ENCODE measurements around the gene AQP1. TPM values are rescaled to one million over a fixed set of nuclear protein-coding genes. Genes with fewer than 3 reads are reported as not detected.

Gene AQP1
- total and polyA plus RNA-seq, 2 of the 13 experiments (the other 11 are each of a cell fraction or from before 2014, with no cell fraction given) = not detected

DNA sequence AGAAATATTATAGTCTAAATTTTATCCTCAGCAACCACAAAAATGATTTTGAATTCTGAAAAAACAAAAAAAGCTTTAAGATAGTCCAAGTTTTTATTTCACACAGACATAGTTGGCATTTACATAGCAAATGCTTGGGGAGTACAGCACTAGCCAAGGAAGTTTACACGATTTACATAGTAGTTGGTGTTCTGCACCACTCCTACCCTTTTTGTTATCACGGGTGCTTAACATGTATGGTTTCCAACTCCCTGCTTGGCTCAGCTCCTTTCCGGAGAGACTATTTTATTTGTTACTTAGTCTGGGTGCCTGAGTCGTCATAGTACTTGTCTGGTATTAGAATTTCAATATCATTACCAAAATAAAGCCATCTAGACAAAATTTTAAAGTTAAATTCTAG lies 43.3 kb downstream of the AQP1 start:
- CTCF ChIA-PET (ENCODE audit: low intra/inter-chr PET ratio, low total read pairs) = no interaction called here
- 9% methylated on average over 4 of the region's 4 CpGs for WGBS (ENCODE audit: low lambda C conversion rate)
- H3K36me3 ChIP-seq (replicated peaks in 1 of 2; ENCODE audit: control insufficient read depth in 1 of 2, insufficient read depth in 2 of 2, low read length in 2 of 2) = no peaks in the 10 kb centered on the region
- H3K27ac ChIP-seq (ENCODE audit: extremely low read length, insufficient read depth, low read length) = no peak overlapping the region
- H3K27me3 ChIP-seq (ENCODE audit: control insufficient read depth in 1 of 2, insufficient read depth in 2 of 2, low read length in 2 of 2) = no peaks in the 10 kb centered on the region
- intact Hi-C loops (cut with micrococcal nuclease; ENCODE audit: unreplicated experiment) (no loop called here), in situ Hi-C loops (cut with HindIII; ENCODE audit: extremely low pct_ligation_motif_present, low pct_unique_long_range_greater_than_20kb) (no loop called here)
- no peak overlapping the region for H3K9ac ChIP-seq (ENCODE audit: insufficient read depth, low read depth, low read length)
- H3K79me2 ChIP-seq (ENCODE audit: insufficient read depth, low read length) = no peaks in the 10 kb centered on the region
- H3K4me3 ChIP-seq (replicated peaks in 1 of 3; ENCODE audit: insufficient read depth in 1 of 3, low read depth in 2 of 3, low read length in 3 of 3) = no peak overlapping the region
- DNase-seq (ENCODE audit: low spot score) (no peak), ATAC-seq (no peak), FAIRE-seq (no peak)
- H3K9me3 ChIP-seq (ENCODE audit: low read length) = no peaks in the 10 kb centered on the region
- no TSS peak for BruUV-seq (replicated peaks)
- no peaks in the 10 kb centered on the region for H4K20me1 ChIP-seq (ENCODE audit: insufficient read depth, low read length)
- no peaks in the 10 kb centered on the region for H3K4me1 ChIP-seq (ENCODE audit: insufficient read depth, low read length)
- no peak overlapping the region for H2AFZ ChIP-seq (ENCODE audit: low read length)
- POLR2A ChIA-PET = no interaction called here
- no peak for TF ChIP-seq FOXK1 (CRISPR knock-in tag; IDR thresholded peaks at IDR 0.05; ENCODE audit: borderline replicate concordance, low read depth)
- TF ChIP-seq, protein P1, sequence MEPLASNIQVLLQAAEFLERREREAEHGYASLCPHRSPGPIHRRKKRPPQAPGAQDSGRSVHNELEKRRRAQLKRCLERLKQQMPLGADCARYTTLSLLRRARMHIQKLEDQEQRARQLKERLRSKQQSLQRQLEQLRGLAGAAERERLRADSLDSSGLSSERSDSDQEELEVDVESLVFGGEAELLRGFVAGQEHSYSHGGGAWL (CRISPR knock-in tag; IDR thresholded peaks at IDR 0.05) = no peak
- no peak for TF ChIP-seq ZNF883 (CRISPR knock-in tag; IDR thresholded peaks at IDR 0.05; ENCODE audit: not compliant biosample characterization)
- TF ChIP-seq KMT2A (CRISPR knock-in tag; IDR thresholded peaks at IDR 0.05) = no peak
- TF ChIP-seq, protein P2, sequence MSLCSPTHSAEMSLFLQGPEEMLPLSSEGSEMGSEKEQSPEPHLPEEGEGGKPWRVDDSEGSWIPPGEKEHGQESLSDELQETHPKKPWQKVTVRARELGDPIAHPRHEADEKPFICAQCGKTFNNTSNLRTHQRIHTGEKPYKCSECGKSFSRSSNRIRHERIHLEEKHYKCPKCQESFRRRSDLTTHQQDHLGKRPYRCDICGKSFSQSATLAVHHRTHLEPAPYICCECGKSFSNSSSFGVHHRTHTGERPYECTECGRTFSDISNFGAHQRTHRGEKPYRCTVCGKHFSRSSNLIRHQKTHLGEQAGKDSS (CRISPR knock-in tag; IDR thresholded peaks at IDR 0.05; ENCODE audit: borderline replicate concordance, low read depth) = no peak
- TF ChIP-seq ZNF746 (CRISPR knock-in tag; IDR thresholded peaks at IDR 0.05) = no peak
- TF ChIP-seq KDM5A (IDR thresholded peaks at IDR 0.05; ENCODE audit: borderline replicate concordance, low read length) = no peak
- TF ChIP-seq, protein P3, sequence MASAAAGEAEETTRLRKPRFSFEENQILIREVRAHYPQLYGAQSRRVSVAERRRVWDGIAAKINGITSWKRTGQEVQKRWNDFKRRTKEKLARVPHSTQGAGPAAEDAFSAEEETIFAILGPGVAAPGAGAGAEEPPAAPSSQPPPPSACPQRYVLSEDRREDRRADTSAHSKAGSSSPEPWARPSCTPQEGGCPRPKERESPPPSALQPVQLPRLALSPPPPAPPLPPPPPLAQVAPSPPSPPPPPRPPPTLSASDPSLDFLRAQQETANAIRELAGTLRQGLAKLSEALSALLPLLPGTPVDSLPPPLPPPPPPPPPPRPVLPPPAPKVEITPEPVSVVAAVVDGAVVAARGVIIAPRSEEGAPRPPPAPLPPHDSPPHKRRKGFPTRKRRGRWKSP (CRISPR knock-in tag; IDR thresholded peaks at IDR 0.05) = no peak
- TF ChIP-seq CBFB (CRISPR knock-in tag; IDR thresholded peaks at IDR 0.05) = no peak
- TF ChIP-seq ZNF235 (CRISPR knock-in tag; IDR thresholded peaks at IDR 0.05; ENCODE audit: borderline replicate concordance) = no peak
- TF ChIP-seq, protein P4, sequence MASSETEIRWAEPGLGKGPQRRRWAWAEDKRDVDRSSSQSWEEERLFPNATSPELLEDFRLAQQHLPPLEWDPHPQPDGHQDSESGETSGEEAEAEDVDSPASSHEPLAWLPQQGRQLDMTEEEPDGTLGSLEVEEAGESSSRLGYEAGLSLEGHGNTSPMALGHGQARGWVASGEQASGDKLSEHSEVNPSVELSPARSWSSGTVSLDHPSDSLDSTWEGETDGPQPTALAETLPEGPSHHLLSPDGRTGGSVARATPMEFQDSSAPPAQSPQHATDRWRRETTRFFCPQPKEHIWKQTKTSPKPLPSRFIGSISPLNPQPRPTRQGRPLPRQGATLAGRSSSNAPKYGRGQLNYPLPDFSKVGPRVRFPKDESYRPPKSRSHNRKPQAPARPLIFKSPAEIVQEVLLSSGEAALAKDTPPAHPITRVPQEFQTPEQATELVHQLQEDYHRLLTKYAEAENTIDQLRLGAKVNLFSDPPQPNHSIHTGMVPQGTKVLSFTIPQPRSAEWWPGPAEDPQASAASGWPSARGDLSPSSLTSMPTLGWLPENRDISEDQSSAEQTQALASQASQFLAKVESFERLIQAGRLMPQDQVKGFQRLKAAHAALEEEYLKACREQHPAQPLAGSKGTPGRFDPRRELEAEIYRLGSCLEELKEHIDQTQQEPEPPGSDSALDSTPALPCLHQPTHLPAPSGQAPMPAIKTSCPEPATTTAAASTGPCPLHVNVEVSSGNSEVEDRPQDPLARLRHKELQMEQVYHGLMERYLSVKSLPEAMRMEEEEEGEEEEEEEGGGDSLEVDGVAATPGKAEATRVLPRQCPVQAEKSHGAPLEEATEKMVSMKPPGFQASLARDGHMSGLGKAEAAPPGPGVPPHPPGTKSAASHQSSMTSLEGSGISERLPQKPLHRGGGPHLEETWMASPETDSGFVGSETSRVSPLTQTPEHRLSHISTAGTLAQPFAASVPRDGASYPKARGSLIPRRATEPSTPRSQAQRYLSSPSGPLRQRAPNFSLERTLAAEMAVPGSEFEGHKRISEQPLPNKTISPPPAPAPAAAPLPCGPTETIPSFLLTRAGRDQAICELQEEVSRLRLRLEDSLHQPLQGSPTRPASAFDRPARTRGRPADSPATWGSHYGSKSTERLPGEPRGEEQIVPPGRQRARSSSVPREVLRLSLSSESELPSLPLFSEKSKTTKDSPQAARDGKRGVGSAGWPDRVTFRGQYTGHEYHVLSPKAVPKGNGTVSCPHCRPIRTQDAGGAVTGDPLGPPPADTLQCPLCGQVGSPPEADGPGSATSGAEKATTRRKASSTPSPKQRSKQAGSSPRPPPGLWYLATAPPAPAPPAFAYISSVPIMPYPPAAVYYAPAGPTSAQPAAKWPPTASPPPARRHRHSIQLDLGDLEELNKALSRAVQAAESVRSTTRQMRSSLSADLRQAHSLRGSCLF (CRISPR knock-in tag; IDR thresholded peaks at IDR 0.05; ENCODE audit: borderline replicate concordance) = no peak
- no peak for TF ChIP-seq SNAPC2 (CRISPR knock-in tag; IDR thresholded peaks at IDR 0.05)
- no peak for TF ChIP-seq NCOR1 (IDR thresholded peaks at IDR 0.05; ENCODE audit: borderline replicate concordance, low read length)
- H3K4me2 ChIP-seq (ENCODE audit: low read depth, low read length) = no peak overlapping the region
